ENCODE results near the gene SLC4A8. TPM values are rescaled to one million over a fixed set of nuclear protein-coding genes. Genes with fewer than 3 reads are reported as not detected.
A peak's percentile ranks its signal among the peaks of the same experiment; 100 is the strongest.

SLC4A8 gene
- total RNA-seq, 1 donor from 2014 or later, result 18.5 TPM

DNA sequence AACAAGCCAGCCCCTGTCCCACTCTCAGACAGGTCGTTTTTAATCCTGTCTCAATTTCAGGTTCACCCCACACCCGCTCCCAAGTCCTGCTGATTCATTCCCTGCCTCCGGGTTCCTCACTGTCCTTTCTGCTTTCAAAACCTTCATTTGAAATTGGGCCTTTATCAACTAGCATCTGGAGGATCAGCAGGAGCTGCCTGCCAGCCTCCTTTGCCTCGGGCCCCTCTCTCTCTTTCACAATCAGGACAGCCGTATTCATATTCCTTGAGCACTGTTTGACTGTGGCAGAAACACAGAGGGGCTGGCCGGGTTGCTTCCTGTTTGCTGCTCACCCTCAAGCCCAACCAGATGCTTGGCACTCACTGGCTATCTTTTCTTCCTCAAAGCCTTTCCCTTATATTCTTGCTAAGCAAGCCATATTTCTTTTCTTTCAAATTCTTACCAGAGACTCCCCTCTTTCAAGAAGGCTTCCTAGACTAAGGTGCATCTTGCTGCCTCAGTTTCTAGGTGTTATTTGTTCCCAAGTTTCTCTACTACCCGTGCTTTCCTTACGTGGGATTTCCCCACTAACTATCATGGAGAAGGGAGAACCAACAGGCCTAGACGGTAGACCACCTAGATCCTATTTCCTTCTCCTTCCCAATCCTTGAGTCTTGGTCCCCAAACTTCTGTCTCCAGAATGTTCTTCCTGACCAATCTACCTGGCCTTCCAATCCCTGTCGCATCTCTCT is 36.4 kb upstream of the SLC4A8 start:
- DNase-seq (ENCODE audit: extremely low spot score, unreplicated experiment), result no peak
- TF ChIP-seq CTCF (conservative IDR thresholded peaks at IDR 0.05), result no peak
- Mint-ChIP-seq H3K36me3 (no peaks in the 10 kb centered on the region), H3K4me1 (ENCODE audit: unreplicated experiment) (peaks cover 24% of the 10 kb centered on the region), H3K27me3 (peaks cover 25% of the 10 kb centered on the region), H3K4me3 (peak overlapping the region; percentile 33), H3K27ac (peak overlapping the region; percentile 98), H3K9me3 (no peaks in the 10 kb centered on the region)

DNA sequence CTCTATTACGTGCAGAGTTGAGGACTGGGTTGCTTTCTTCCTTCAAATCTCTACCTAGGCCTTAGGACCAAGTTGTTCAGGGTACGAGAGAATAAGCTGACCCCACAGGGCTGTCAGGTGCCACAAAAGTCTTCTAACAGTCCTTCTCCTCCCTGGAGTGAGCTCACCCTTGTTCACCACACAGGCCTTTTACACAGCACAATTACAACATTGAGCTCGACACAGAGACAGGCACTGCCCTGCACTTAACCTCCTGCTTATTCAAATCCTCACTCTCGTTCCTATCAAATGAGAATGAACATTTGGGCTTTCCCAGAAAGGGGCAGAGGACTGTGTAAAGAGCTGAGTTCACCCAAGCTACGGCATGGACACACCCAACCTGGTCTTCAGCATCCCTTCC is 35.8 kb upstream of the SLC4A8 start:
- Mint-ChIP-seq H3K4me3 (peak overlapping the region; percentile 33), H3K27ac (peak overlapping the region; percentile 98), H3K4me1 (ENCODE audit: unreplicated experiment) (peaks cover 24% of the 10 kb centered on the region), H3K27me3 (peaks cover 31% of the 10 kb centered on the region), H3K9me3 (no peaks in the 10 kb centered on the region), H3K36me3 (no peaks in the 10 kb centered on the region)
- DNase-seq (ENCODE audit: extremely low spot score, unreplicated experiment), result no peak
- no peak for TF ChIP-seq CTCF (conservative IDR thresholded peaks at IDR 0.05)

- H3K27me3 Mint-ChIP-seq, result peaks cover 33% of the 10 kb centered on the region
- no peaks in the 10 kb centered on the region for H3K9me3 Mint-ChIP-seq
- TF ChIP-seq CTCF (conservative IDR thresholded peaks at IDR 0.05), result no peak
- no peaks in the 10 kb centered on the region for H3K36me3 Mint-ChIP-seq
- peak overlapping the region; percentile 48 for H3K4me3 Mint-ChIP-seq
- H3K27ac Mint-ChIP-seq, result peak overlapping the region; percentile 98
- H3K4me1 Mint-ChIP-seq (ENCODE audit: unreplicated experiment), result peaks cover 24% of the 10 kb centered on the region
- DNase-seq (ENCODE audit: extremely low spot score, unreplicated experiment), result no peak
Observed at GRCh38 chr12:51389302-51389999, 35.2 kb upstream of the SLC4A8 start.

DNA sequence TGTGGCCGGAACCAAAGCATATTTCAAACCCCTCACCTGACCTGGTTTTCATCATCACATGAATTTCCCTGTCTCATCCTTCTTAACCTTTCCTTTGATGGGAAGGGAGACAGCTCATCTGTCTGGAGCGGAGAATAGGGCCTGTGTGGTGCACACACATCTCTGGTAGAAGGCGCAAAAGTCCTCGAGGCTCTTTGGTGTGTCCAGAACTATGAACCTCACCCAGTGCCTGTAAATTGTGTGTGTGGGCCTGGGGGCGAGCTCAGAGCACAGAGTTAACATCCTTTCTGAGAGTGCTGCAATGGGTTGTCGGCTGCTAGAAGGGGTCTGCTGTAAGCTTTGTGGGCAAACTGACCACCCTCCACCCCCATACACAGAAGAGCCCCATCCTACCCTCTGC is 34.2 kb upstream of the SLC4A8 start:
- Mint-ChIP-seq H3K9me3 (no peaks in the 10 kb centered on the region), H3K4me1 (ENCODE audit: unreplicated experiment) (peaks cover 24% of the 10 kb centered on the region), H3K4me3 (peak overlapping the region; percentile 92), H3K27ac (peak overlapping the region; percentile 98), H3K27me3 (peaks cover 38% of the 10 kb centered on the region), H3K36me3 (no peaks in the 10 kb centered on the region)
- no peak for TF ChIP-seq CTCF (conservative IDR thresholded peaks at IDR 0.05)
- DNase-seq (ENCODE audit: extremely low spot score, unreplicated experiment), result no peak

DNA sequence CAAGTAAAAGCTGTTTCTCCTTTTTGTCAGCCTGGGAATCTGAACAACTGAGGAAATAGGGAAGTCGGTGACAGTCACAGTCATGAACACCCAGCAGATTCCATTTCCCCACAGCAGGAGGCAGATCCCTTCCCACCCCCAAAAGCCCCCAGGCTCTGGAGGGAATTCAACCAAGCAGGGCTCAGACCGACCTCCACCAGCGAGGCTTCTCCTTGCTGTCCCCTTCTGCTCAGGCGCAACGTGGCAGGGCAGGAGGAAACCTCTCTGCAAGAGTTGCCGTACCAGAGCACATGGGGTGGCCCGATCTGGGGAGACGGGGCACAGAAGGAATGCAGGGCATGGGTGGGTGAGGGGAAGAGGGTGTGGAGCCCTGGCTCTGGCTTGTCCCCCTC is 33.7 kb upstream of the SLC4A8 start:
- DNase-seq (ENCODE audit: extremely low spot score, unreplicated experiment), result no peak
- H3K27me3 Mint-ChIP-seq, result peaks cover 40% of the 10 kb centered on the region

More for the DNA sequence above, 33.7 kb upstream of the SLC4A8 start:
- Mint-ChIP-seq H3K36me3 (no peaks in the 10 kb centered on the region), H3K9me3 (no peaks in the 10 kb centered on the region), H3K4me3 (peak overlapping the region; percentile 92), H3K4me1 (ENCODE audit: unreplicated experiment) (peaks cover 24% of the 10 kb centered on the region), H3K27ac (peak overlapping the region; percentile 98)
- TF ChIP-seq CTCF (conservative IDR thresholded peaks at IDR 0.05), result no peak

All from type B pancreatic cell (in vitro differentiated cells).